Measurements from ENCODE around the gene PSMA5. TPM values are rescaled to one million over a fixed set of nuclear protein-coding genes. Genes with fewer than 3 reads are reported as not detected.
A peak's percentile ranks its signal among the peaks of the same experiment; 100 is the strongest.

PSMA5 gene
- total RNA-seq, 3 donors from 2014 or later: 23.7 to 36.7 (median 28.8) TPM

DNA sequence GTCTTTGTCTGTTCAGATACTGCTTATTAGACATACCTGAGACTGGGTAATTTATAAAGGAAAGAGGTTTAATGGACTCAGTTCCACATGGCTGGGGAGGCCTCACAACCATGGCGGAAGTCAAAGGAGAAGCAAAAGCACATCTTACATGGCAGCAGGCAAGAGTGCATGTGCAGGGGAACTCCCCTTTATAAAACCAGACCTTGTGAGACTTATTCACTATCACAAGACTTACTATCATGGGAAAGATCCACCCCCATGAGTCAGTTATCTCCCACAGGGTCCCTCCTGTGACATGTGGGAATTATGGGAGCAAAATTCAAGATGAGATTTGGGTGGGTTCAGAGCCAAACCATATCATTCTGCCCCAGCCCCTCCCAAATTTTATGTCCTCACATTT, 7.1 kb upstream of the PSMA5 start:
- Histone ChIP-seq H3K36me3 (no peaks in the 10 kb centered on the region), H3K27ac (no peak overlapping the region), H3K4me1 (no peaks in the 10 kb centered on the region), H3K9me3 (no peaks in the 10 kb centered on the region), H3K27me3 (no peaks in the 10 kb centered on the region), H3K4me3 (no peak overlapping the region)
- intact Hi-C loops (cut with DNase I; ENCODE audit: low total_unique reads): loop anchor here (5.0 kb wide), 1 partner anchor 349 kb away; no protein-coding TSS in a partner anchor
- TF ChIP-seq POLR2A (IDR thresholded peaks at IDR 0.05): no peak
- TF ChIP-seq, protein P1, sequence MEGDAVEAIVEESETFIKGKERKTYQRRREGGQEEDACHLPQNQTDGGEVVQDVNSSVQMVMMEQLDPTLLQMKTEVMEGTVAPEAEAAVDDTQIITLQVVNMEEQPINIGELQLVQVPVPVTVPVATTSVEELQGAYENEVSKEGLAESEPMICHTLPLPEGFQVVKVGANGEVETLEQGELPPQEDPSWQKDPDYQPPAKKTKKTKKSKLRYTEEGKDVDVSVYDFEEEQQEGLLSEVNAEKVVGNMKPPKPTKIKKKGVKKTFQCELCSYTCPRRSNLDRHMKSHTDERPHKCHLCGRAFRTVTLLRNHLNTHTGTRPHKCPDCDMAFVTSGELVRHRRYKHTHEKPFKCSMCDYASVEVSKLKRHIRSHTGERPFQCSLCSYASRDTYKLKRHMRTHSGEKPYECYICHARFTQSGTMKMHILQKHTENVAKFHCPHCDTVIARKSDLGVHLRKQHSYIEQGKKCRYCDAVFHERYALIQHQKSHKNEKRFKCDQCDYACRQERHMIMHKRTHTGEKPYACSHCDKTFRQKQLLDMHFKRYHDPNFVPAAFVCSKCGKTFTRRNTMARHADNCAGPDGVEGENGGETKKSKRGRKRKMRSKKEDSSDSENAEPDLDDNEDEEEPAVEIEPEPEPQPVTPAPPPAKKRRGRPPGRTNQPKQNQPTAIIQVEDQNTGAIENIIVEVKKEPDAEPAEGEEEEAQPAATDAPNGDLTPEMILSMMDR (IDR thresholded peaks at IDR 0.05): no peak
- no peak for TF ChIP-seq POLR2AphosphoS5 (IDR thresholded peaks at IDR 0.05)
- DNase-seq (ENCODE audit: low spot score in 2 of 2): no peak

DNA sequence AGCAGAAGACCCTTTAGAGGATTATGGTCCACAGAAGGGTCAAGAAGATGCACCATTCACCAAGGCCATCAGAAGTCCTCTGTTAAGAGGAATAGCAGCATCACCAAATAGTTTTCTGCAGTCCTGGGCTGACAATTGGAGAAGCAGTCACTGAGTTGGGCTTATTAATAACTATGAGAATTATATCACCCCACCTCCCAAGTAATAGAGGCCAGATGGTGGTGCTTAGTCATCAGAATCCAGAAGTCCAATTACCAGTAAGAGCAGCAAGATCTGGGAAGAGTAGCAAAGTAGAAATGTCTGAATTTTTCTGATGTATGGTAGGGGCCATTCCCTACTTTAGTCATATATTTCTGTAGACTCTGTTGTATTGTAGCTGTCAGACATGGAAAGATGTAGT, 6.1 kb upstream of the PSMA5 start:
- no peaks in the 10 kb centered on the region for H3K4me1 ChIP-seq
- DNase-seq (ENCODE audit: low spot score in 2 of 2): no peak
- no peak overlapping the region for H3K27ac ChIP-seq
- no peaks in the 10 kb centered on the region for H3K36me3 ChIP-seq
- H3K27me3 ChIP-seq: no peaks in the 10 kb centered on the region
- H3K9me3 ChIP-seq: no peaks in the 10 kb centered on the region
- no peak for TF ChIP-seq POLR2AphosphoS5 (IDR thresholded peaks at IDR 0.05)
- no peak for TF ChIP-seq POLR2A (IDR thresholded peaks at IDR 0.05)
- TF ChIP-seq, protein P1 (IDR thresholded peaks at IDR 0.05): no peak
- H3K4me3 ChIP-seq: no peak overlapping the region
- intact Hi-C loops (cut with DNase I; ENCODE audit: low total_unique reads): loop anchor here (5.0 kb wide), 1 partner anchor 350 kb away; no protein-coding TSS in a partner anchor

DNA sequence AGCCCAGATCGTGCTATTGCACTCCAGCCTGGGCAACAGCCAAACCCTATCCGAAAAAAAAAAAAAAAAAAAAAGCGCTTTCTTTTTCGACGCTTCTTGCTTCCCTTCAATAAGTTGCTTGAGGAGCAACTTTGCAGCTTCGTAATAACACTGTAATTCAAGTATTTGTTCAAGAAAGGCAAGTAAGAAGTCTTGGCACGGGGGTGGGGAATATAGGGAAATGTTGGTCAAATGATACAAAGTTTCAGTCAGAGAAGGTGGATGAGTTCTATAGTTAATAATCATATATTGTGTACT, 871 bp upstream of the PSMA5 start:
- no peaks in the 10 kb centered on the region for H3K27me3 ChIP-seq
- H3K36me3 ChIP-seq: no peaks in the 10 kb centered on the region
- peaks cover 4 to 12% of the 10 kb centered on the region in 2 donors for H3K4me1 ChIP-seq
- TF ChIP-seq, protein P1 (IDR thresholded peaks at IDR 0.05): no peak
- no peak for TF ChIP-seq POLR2AphosphoS5 (IDR thresholded peaks at IDR 0.05)
- no peak for TF ChIP-seq POLR2A (IDR thresholded peaks at IDR 0.05)
- intact Hi-C loops (cut with DNase I; ENCODE audit: low total_unique reads): no loop called here
- peak overlapping the region; percentile 79 to 92 (median 88) for H3K4me3 ChIP-seq
- H3K27ac ChIP-seq: peak overlapping the region; percentile 87 to 92
- DNase-seq (ENCODE audit: low spot score in 2 of 2): no peak
- H3K9me3 ChIP-seq: no peaks in the 10 kb centered on the region

DNA sequence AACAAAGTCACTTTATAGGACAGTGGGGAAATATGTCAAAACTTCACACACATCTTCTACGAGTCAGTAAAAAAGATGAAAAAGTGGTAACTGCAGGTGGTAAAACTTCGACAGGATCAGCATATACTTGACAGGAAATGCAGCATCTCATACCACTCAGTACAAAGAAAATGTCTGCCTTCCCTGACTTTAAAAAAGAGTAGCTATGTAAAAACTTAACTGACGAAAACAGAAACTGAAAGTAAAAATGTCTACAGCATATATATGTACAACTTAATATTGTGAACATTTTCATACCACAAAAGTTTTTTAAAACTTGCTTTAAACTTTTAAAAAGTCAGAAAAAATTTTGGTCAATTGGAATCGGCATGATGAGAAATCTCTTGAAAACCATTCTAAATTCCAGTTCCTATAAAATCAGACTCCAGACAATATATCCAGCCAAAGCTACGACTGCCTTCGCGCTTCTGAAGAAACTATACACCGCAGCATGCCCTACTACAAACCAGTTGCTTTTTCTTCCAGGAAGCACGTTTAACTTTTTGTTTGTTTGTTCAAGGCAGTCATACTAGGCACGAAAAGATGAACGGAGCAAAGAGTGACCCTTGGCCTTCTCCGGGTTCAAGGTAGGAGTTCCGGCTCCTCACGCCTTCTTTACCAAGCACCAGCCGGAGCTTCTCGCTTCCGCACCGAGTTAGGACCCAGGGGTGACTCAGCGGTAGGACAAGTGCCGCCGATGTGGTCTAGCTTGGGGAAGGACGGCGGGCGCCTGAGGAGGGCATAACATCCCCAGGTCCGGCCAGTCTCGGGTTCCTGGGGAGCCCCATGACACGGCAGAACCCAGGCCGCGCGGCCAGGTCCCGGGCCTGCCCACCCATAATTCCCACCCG, 612 bp downstream of the PSMA5 start:
- no peaks in the 10 kb centered on the region for H3K27me3 ChIP-seq
- H3K4me1 ChIP-seq: peaks cover 4 to 12% of the 10 kb centered on the region in 2 donors
- TF ChIP-seq POLR2A (IDR thresholded peaks at IDR 0.05): peak; percentile 5
- no peak for TF ChIP-seq POLR2AphosphoS5 (IDR thresholded peaks at IDR 0.05)
- DNase-seq (ENCODE audit: low spot score in 2 of 2): peak in 1 of 2 donors; percentile 54
- H3K36me3 ChIP-seq: no peaks in the 10 kb centered on the region
- H3K27ac ChIP-seq: peak overlapping the region; percentile 87 to 92
- H3K9me3 ChIP-seq: no peaks in the 10 kb centered on the region
- intact Hi-C loops (cut with DNase I; ENCODE audit: low total_unique reads): no loop called here
- peak overlapping the region; percentile 79 to 92 (median 88) for H3K4me3 ChIP-seq

DNA sequence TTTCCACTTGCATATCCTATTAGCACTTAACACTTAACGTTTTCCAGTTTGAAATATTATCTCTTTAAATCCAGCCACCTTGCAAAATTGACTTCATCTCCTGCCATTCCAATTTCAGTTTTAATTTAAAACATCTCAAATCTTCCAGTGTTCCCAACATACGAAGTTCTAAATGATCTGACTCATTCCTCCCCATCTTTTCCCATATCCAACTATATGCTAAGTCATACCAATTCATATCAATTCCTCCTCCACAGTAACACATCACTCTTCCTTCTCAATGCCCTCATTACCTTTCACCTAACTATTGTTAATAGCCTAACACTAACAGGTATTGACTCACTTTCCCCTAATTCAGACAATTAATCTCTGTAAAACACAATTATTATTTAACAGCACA, 2.8 kb downstream of the PSMA5 start:
- Histone ChIP-seq H3K4me1 (peaks cover 4 to 12% of the 10 kb centered on the region in 2 donors), H3K36me3 (no peaks in the 10 kb centered on the region), H3K4me3 (no peak overlapping the region), H3K9me3 (no peaks in the 10 kb centered on the region), H3K27ac (no peak overlapping the region), H3K27me3 (no peaks in the 10 kb centered on the region)
- TF ChIP-seq POLR2A (IDR thresholded peaks at IDR 0.05) (no peak), POLR2AphosphoS5 (IDR thresholded peaks at IDR 0.05) (no peak)
- TF ChIP-seq, protein P1 (IDR thresholded peaks at IDR 0.05): no peak
- intact Hi-C loops (cut with DNase I; ENCODE audit: low total_unique reads): no loop called here
- DNase-seq (ENCODE audit: low spot score in 2 of 2): no peak

Measured in breast epithelium (tissue), 4 donors.